ENCODE data around the gene SPRR5.

SPRR5 gene

GRCh38 chr1:152946651-152947256, at the start of gene SPRR5:
SPRR5 (plus strand) TSS chr1:152947206; CDS start chr1:152948555, 1,349 bp downstream.
- no peak for DNase-seq

GRCh38 chr1:152899027-152899426, 48.0 kb upstream of the SPRR5 start:
- DNase-seq: no peak

- DNase-seq: no peak
These were observed 47.1 kb upstream of the SPRR5 start for GRCh38 chr1:152899883-152900282.

- no peak for DNase-seq
These were observed 45.4 kb upstream of the SPRR5 start for GRCh38 chr1:152901631-152902030.

GRCh38 chr1:152902636-152903035, 44.4 kb upstream of the SPRR5 start:
- DNase-seq: no peak

GRCh38 chr1:152904688-152905440, 42.1 kb upstream of the SPRR5 start:
- DNase-seq: no peak

- DNase-seq: no peak
These were observed 40.9 kb upstream of the SPRR5 start for GRCh38 chr1:152906023-152906565.

- DNase-seq: no peak
These were observed 39.1 kb upstream of the SPRR5 start, which contains the start of gene IVL for GRCh38 chr1:152907686-152908601. IVL (plus strand) TSS chr1:152908546; CDS start chr1:152909798, 1,252 bp downstream.

GRCh38 chr1:152909206-152909605, 37.8 kb upstream of the SPRR5 start:
- DNase-seq: no peak

- DNase-seq: no peak
These were observed 34.5 kb upstream of the SPRR5 start for GRCh38 chr1:152912471-152912870.

GRCh38 chr1:152912900-152913299, 34.1 kb upstream of the SPRR5 start:
- no peak for DNase-seq

- DNase-seq: peak; percentile 50
These were observed 29.2 kb upstream of the SPRR5 start for GRCh38 chr1:152917794-152918193.

GRCh38 chr1:152919071-152919470, 27.9 kb upstream of the SPRR5 start:
- no peak for DNase-seq

GRCh38 chr1:152924191-152924590, 22.8 kb upstream of the SPRR5 start:
- no peak for DNase-seq

- peak; percentile 7 for DNase-seq
These were observed 20.9 kb upstream of the SPRR5 start for GRCh38 chr1:152926091-152926490.

GRCh38 chr1:152928671-152929070, 18.3 kb upstream of the SPRR5 start:
- DNase-seq: no peak

GRCh38 chr1:152932170-152932811, 14.7 kb upstream of the SPRR5 start:
- no peak for DNase-seq

- no peak for DNase-seq
These were observed 13.8 kb upstream of the SPRR5 start for GRCh38 chr1:152933196-152933595.

GRCh38 chr1:152940614-152941013, 6.4 kb upstream of the SPRR5 start:
- DNase-seq: no peak

- no peak for DNase-seq
These were observed 5.8 kb upstream of the SPRR5 start for GRCh38 chr1:152941037-152941711.

GRCh38 chr1:152942161-152942560, 4.8 kb upstream of the SPRR5 start:
- no peak for DNase-seq

GRCh38 chr1:152946248-152946647, 758 bp upstream of the SPRR5 start:
- no peak for DNase-seq
